A549 (cell line): ENCODE results near the gene FUCA1.

ENCODE experiments used
- HES2 ChIP-seq: fragments of >200 bp; sonication (Bioruptor Twin); formaldehyde crosslinking; IDR thresholded peaks from 2 replicates; pipeline ENCODE4 v1.6.1; 2016
- KDM1A ChIP-seq: fragments of 200-600 bp; sonication (generic); IDR thresholded peaks from 2 replicates; pipeline ENCODE4 v1.6.1; 2016; ENCODE audit warnings: low read depth, mild to moderate bottlenecking
- NR3C1 ChIP-seq: fragments of >200 bp; sonication (Bioruptor Twin); formaldehyde crosslinking; IDR thresholded peaks from 3 replicates; pipeline ENCODE4 v1.6.1; 2017
- POLR2A ChIP-seq: IDR thresholded peaks from 2 replicates; pipeline ENCODE4 v1.6.1; 2012; ENCODE audit warnings: mild to moderate bottlenecking, low read length
- RCOR1 ChIP-seq: fragments of 150-350 bp; IDR thresholded peaks from 2 replicates; pipeline ENCODE4 v1.6.1; 2014; ENCODE audit warnings: antibody characterized with exemption, low read length, low read depth

- no peak for TF ChIP-seq RCOR1
- TF ChIP-seq HES2 = no peak
- TF ChIP-seq KDM1A = no peak
- no peak for TF ChIP-seq NR3C1
- no peak for TF ChIP-seq POLR2A
Measured at GRCh38 chr1:23807453-23807852, 60.6 kb downstream of the FUCA1 start.
